HG02840 (cell line): ENCODE measurements around the gene RRP7A.
"Not testable (repeated sequence)": the region's sequence is repeated elsewhere in the genome, so short reads cannot be mapped to it uniquely, and the experiment has no call there.

Experiments
- ATAC-seq: cut with Tn5 transposase; IDR thresholded peaks from one replicate; pipeline ENCODE4 v1.9.1; 2021; ENCODE audit warnings: mild to moderate bottlenecking, moderate library complexity, moderate number of reproducible peaks; ENCODE audit not compliant: unreplicated experiment, low FRiP score

The RRP7A gene

GRCh38 chr22:42536634-42537033 is 17.0 kb upstream of the RRP7A start:
- ATAC-seq = not testable (repeated sequence)

- no peak for ATAC-seq
Observed at GRCh38 chr22:42536166-42536565, 16.6 kb upstream of the RRP7A start.

- not testable (repeated sequence) for ATAC-seq
Observed at GRCh38 chr22:42535082-42535731, 15.6 kb upstream of the RRP7A start.

GRCh38 chr22:42533638-42533977 is 14.0 kb upstream of the RRP7A start:
- ATAC-seq = no peak

GRCh38 chr22:42531401-42532084 is 11.9 kb upstream of the RRP7A start:
- ATAC-seq = not testable (repeated sequence)

GRCh38 chr22:42529435-42529834 is 9.8 kb upstream of the RRP7A start:
- not testable (repeated sequence) for ATAC-seq

GRCh38 chr22:42528591-42529307 is 9.2 kb upstream of the RRP7A start:
- ATAC-seq = no peak

- no peak for ATAC-seq
Observed at GRCh38 chr22:42522546-42522945, 3.0 kb upstream of the RRP7A start.

- no peak for ATAC-seq
Observed at GRCh38 chr22:42521228-42521546, 1.6 kb upstream of the RRP7A start.

- not testable (repeated sequence) for ATAC-seq
Observed at GRCh38 chr22:42518638-42519524, 715 bp downstream of the RRP7A start.

GRCh38 chr22:42517103-42517502 is 2.5 kb downstream of the RRP7A start:
- ATAC-seq = not testable (repeated sequence)

GRCh38 chr22:42515896-42516295 is 3.7 kb downstream of the RRP7A start:
- no peak for ATAC-seq

- not testable (repeated sequence) for ATAC-seq
Observed at GRCh38 chr22:42515304-42515703, 4.3 kb downstream of the RRP7A start.

- not testable (repeated sequence) for ATAC-seq
Observed at GRCh38 chr22:42514331-42514730, 5.3 kb downstream of the RRP7A start.

GRCh38 chr22:42512273-42512990 is 7.2 kb downstream of the RRP7A start:
- not testable (repeated sequence) for ATAC-seq

GRCh38 chr22:42511401-42511891 is 8.2 kb downstream of the RRP7A start:
- no peak for ATAC-seq

GRCh38 chr22:42509548-42509947 is 10.0 kb downstream of the RRP7A start:
- no peak for ATAC-seq

- not testable (repeated sequence) for ATAC-seq
Observed at GRCh38 chr22:42508975-42509364, 10.6 kb downstream of the RRP7A start.

- not testable (repeated sequence) for ATAC-seq
Observed at GRCh38 chr22:42508327-42508974, 11.1 kb downstream of the RRP7A start.
